Esophagus (tissue), 2 donors: ENCODE data around the gene MFAP1. TPM values are rescaled to one million over a fixed set of nuclear protein-coding genes. Genes with fewer than 3 reads are reported as not detected.
"Not testable (repeated sequence)": the region's sequence is repeated elsewhere in the genome, so short reads cannot be mapped to it uniquely, and the experiment has no call there.

Experiments used
- H3K27ac ChIP-seq, 2 donors: one replicate each; pipeline ENCODE4 v1.5.1; 2013; ENCODE audit warnings: low read depth in 2 of 2, mild to moderate bottlenecking in 2 of 2, inconsistent platforms in 1 of 2, low read length in 1 of 2, moderate library complexity in 1 of 2
- H3K27me3 ChIP-seq, 2 donors: one replicate each; pipeline ENCODE4 v1.6.1; 2013; ENCODE audit warnings: low read length in 2 of 2, control low read depth in 1 of 2, mild to moderate bottlenecking in 1 of 2; ENCODE audit not compliant: insufficient read depth in 2 of 2, control insufficient read depth in 1 of 2
- H3K36me3 ChIP-seq, 2 donors: one replicate each; pipeline ENCODE4 v1.6.1; 2013; ENCODE audit warnings: low read length in 1 of 2; ENCODE audit not compliant: control insufficient read depth in 2 of 2, insufficient read depth in 2 of 2
- H3K4me1 ChIP-seq, 2 donors: one replicate each; pipeline ENCODE4 v1.6.1; 2013; ENCODE audit warnings: low read length in 1 of 2; ENCODE audit not compliant: control insufficient read depth in 2 of 2, insufficient read depth in 2 of 2
- H3K4me3 ChIP-seq, 2 donors: one replicate each; pipeline ENCODE4 v1.5.1; 2013; ENCODE audit warnings: low read length in 2 of 2, mild to moderate bottlenecking in 2 of 2, low read depth in 1 of 2, moderate library complexity in 1 of 2
- H3K9me3 ChIP-seq, 2 donors: one replicate each; pipeline ENCODE4 v1.6.1; 2013; ENCODE audit warnings: mild to moderate bottlenecking in 2 of 2, low read depth in 1 of 2, low read length in 1 of 2, moderate library complexity in 1 of 2; ENCODE audit not compliant: control insufficient read depth in 2 of 2, insufficient read depth in 1 of 2
- WGBS, 2 donors: extraction: QIAGEN DNeasy Blood & Tissue Kit; methylation state at CpG; one replicate each; pipeline ENCODE4 v1.1.7; 2013; 5-methylcytosine and 5-hydroxymethylcytosine counted together
- polyA plus RNA-seq, 2 donors: library from polyadenylated mRNA; stranded (reverse); fragments of 200-250 nt; gene quantifications; one replicate each; pipeline ENCODE4 v1.2.3, GENCODE V29; 2013
- donor health status: healthy with polysubstance abuse.
- donor health status: Bipolar disorder and iron deficiency.

The MFAP1 gene
- polyA plus RNA-seq, 2 donors: 7.7 to 16.8 TPM

GRCh38 chr15:43852607-43853006 is 28.1 kb upstream of the MFAP1 start:
- Histone ChIP-seq H3K9me3 (no peaks in the 10 kb centered on the region), H3K4me3 (no peak overlapping the region), H3K27me3 (no peaks in the 10 kb centered on the region), H3K36me3 (peaks cover 0 to 3% of the 10 kb centered on the region in 2 donors), H3K4me1 (no peaks in the 10 kb centered on the region), H3K27ac (no peak overlapping the region)
- 97 to 98% methylated on average over 4 of the region's 4 CpGs for WGBS, 2 donors

- no peak overlapping the region for H3K4me3 ChIP-seq
- H3K9me3 ChIP-seq: no peaks in the 10 kb centered on the region
- no peak overlapping the region for H3K27ac ChIP-seq
- no peaks in the 10 kb centered on the region for H3K27me3 ChIP-seq
- no peaks in the 10 kb centered on the region for H3K4me1 ChIP-seq
- WGBS, 2 donors: 97% methylated on average over 3 of the region's 3 CpGs
- H3K36me3 ChIP-seq: peaks cover 0 to 3% of the 10 kb centered on the region in 2 donors
These were observed 26.8 kb upstream of the MFAP1 start for GRCh38 chr15:43851251-43851650.

GRCh38 chr15:43845421-43845820 is 20.9 kb upstream of the MFAP1 start:
- Histone ChIP-seq H3K9me3 (no peaks in the 10 kb centered on the region), H3K27ac (no peak overlapping the region), H3K36me3 (peaks cover 0 to 3% of the 10 kb centered on the region in 2 donors), H3K27me3 (no peaks in the 10 kb centered on the region), H3K4me3 (no peak overlapping the region), H3K4me1 (no peaks in the 10 kb centered on the region)

- H3K27ac ChIP-seq, H3K9me3 ChIP-seq, H3K4me3 ChIP-seq, H3K36me3 ChIP-seq, H3K27me3 ChIP-seq, H3K4me1 ChIP-seq: not testable (repeated sequence)
- 94 to 96% methylated on average over 6 of the region's 6 CpGs for WGBS, 2 donors
These were observed 8.0 kb upstream of the MFAP1 start for GRCh38 chr15:43832485-43832884.

DNA sequence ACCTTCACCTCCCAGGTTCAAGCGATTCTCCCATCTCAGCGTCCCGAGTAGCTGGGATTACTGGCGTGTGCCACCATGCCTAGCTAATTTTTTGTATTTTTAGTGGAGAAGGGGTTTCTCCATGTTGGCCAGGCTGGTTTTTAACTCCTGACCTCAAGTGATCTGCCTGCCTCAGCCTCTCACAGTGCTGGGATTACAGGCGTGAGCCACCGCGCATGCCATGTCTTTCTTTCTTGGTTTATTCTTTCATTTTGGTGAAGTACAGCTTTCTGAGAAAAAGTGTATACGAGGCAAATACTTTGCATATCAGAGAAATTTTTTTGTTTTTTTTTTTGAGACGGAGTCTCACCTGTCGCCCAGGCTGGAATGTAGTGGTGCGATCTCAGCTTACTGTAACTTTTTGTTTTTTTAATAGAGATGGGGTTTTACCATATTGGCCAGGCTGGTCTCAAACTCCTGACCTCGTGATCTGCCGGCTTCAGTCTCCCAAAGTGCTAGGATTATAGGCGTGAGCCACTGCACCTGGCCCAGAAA is 7.1 kb upstream of the MFAP1 start:
- not testable (repeated sequence) for H3K36me3 ChIP-seq, H3K4me3 ChIP-seq, H3K27ac ChIP-seq, H3K27me3 ChIP-seq, H3K9me3 ChIP-seq, H3K4me1 ChIP-seq
- 90 to 92% methylated on average over 14 of the region's 14 CpGs for WGBS, 2 donors

GRCh38 chr15:43830691-43831275 is 6.3 kb upstream of the MFAP1 start:
- H3K4me3 ChIP-seq, H3K9me3 ChIP-seq, H3K4me1 ChIP-seq, H3K27ac ChIP-seq, H3K36me3 ChIP-seq, H3K27me3 ChIP-seq: not testable (repeated sequence)
- WGBS, 2 donors: 95% methylated on average over 9 of the region's 9 CpGs

GRCh38 chr15:43829951-43830540 is 5.6 kb upstream of the MFAP1 start:
- not testable (repeated sequence) for H3K9me3 ChIP-seq, H3K4me1 ChIP-seq, H3K27ac ChIP-seq, H3K36me3 ChIP-seq, H3K27me3 ChIP-seq, H3K4me3 ChIP-seq
- 90 to 94% methylated on average over 9 of the region's 9 CpGs for WGBS, 2 donors

- Histone ChIP-seq H3K36me3 (no peaks in the 10 kb centered on the region), H3K4me1 (peaks cover 0 to 2% of the 10 kb centered on the region in 2 donors), H3K9me3 (no peaks in the 10 kb centered on the region), H3K4me3 (peak overlapping the region in 1 of 2 donors; percentile 63), H3K27me3 (no peaks in the 10 kb centered on the region), H3K27ac (no peak overlapping the region)
- 44 to 47% methylated on average over 6 of the region's 6 CpGs for WGBS, 2 donors
These were observed 3.7 kb upstream of the MFAP1 start for GRCh38 chr15:43828061-43828657.

DNA sequence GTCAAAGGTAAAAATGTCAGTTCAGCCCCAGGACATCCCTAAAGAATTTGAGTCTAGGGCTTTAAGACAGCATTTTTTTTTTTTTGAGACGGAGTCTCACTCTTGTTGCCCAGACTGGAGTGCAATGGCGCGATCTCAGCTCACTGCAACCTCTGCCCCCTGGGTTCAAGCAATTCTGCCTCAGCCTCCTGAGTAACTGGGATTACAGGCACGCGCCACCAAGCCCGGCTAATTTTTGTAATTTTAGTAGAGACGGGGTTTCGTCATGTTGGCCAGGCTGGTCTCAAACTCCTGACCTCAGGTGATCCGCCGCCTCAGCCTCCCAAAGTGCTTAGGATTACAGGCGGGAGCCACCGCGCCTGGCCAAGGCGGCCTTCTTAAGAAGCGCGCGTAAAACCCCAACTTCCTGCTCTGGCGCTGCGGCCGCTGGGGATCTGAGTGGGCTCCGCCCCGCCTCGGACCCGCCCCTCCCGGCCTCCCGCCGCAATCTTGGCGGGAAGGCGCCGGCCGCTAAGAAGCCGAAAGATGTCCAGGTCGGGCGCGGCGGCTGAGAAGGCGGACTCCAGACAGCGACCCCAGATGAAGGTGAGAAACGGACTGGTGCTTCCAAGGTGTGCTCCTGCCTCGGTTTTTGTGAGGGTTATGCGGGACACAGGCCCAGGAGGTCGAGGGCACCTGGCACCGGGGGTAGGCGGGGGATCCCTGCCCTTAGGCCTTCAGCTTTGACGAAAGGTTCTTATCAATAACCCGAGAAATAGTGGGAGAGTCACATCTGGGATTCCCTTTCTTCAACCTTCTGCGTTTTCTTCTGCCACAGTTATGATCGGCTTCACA is 2.2 kb upstream of the MFAP1 start, which contains the start of gene WDR76:
TSS of gene WDR76 (plus strand) at position 495 of the 834 bp plus-strand sequence. CDS start at position 526, 31 bp downstream.
- Histone ChIP-seq H3K27me3 (no peaks in the 10 kb centered on the region), H3K4me3 (peak within 1 kb of the TSS; percentile 63 to 65), H3K27ac (peak within 1 kb of the TSS; percentile 80 to 87), H3K4me1 (peaks cover 0 to 2% of the 10 kb centered on the region in 2 donors), H3K36me3 (no peaks in the 10 kb centered on the region), H3K9me3 (no peaks in the 10 kb centered on the region)
- 5% methylated on average over 48 of the region's 48 CpGs for WGBS, 2 donors
